Measurements from ENCODE around the gene ARMH2.
"Not testable (repeated sequence)": the region's sequence is repeated elsewhere in the genome, so short reads cannot be mapped to it uniquely, and the experiment has no call there.

DNA sequence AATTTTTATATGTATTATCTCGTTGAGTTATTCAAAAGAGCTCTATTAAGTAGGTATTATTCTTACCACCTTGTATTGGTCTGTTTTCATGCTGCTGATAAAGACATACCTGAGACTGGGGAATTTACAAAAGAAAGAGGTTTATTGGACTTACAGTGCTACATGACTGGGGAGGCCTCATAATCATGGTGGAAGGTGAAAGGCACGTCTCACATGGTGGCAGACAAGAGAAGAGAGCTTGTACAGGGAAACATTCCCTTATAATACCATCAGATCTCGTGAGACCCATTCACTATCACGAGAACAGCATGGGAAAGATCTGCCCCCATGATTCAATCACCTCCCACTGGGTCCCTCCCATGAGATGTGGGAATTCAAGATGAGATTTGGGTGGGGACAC is 44.3 kb downstream of the ARMH2 start:
- TF ChIP-seq POLR2A, CTCF (IDR thresholded peaks at IDR 0.05): not testable (repeated sequence)
